SK-N-MC (cell line): ENCODE measurements around the gene ZNF462.
"Not testable (repeated sequence)": the region's sequence is repeated elsewhere in the genome, so short reads cannot be mapped to it uniquely, and the experiment has no call there.

Source experiments
- DNase-seq: peaks from one replicate; pipeline ENCODE4 v3.0.0-alpha.2; 2011; ENCODE audit warnings: low read depth, low spot score
- H3K27ac ChIP-seq: fragments of 200-600 bp; sonication (generic); 2 replicates; pipeline ENCODE4 v1.5.1; 2016; ENCODE audit warnings: mixed run types
- H3K36me3 ChIP-seq: fragments of 200-600 bp; sonication (generic); 2 replicates; pipeline ENCODE4 v1.6.1; 2017; ENCODE audit warnings: antibody characterized with exemption, low read length, mixed read lengths; ENCODE audit not compliant: insufficient read depth
- H3K4me3 ChIP-seq: fragments of 200-600 bp; sonication (generic); 2 replicates; pipeline ENCODE4 v1.5.1; 2016
- H3K9ac ChIP-seq: fragments of 200-600 bp; sonication (generic); 2 replicates; pipeline ENCODE4 v1.8.0; 2017; ENCODE audit warnings: mixed run types, mixed read lengths; ENCODE audit not compliant: insufficient read length
- H3K9me3 ChIP-seq: fragments of 200-600 bp; sonication (generic); 2 replicates; pipeline ENCODE4 v1.6.1; 2017; ENCODE audit warnings: low read depth, mild to moderate bottlenecking, antibody characterized with exemption, low read length, moderate library complexity, mixed read lengths
- EZH2 ChIP-seq: fragments of 200-600 bp; sonication (generic); IDR thresholded peaks from one replicate; pipeline ENCODE4 v1.6.1; 2017; ENCODE audit warnings: antibody characterized with exemption
- FOXP2 ChIP-seq: optimal IDR thresholded peaks from 2 replicates; pipeline ENCODE3; 2011; ENCODE audit warnings: mild to moderate bottlenecking, moderate library complexity; ENCODE audit not compliant: insufficient read depth; ENCODE audit errors: extremely low read length, control extremely low read depth
- POLR2AphosphoS5 ChIP-seq: IDR thresholded peaks from 2 replicates; pipeline ENCODE4 v1.6.1; 2012; ENCODE audit warnings: mild to moderate bottlenecking, low read depth, low read length, borderline replicate concordance

The ZNF462 gene

GRCh38 chr9:106970976-106971457 lies 108.1 kb downstream of the ZNF462 start:
- H3K4me3 ChIP-seq = no peak overlapping the region
- no peaks in the 10 kb centered on the region for H3K36me3 ChIP-seq
- no peak overlapping the region for H3K27ac ChIP-seq
- TF ChIP-seq POLR2AphosphoS5 (no peak), FOXP2 (no peak), EZH2 (no peak)
- no peak overlapping the region for H3K9ac ChIP-seq
- DNase-seq = no peak
- H3K9me3 ChIP-seq = no peaks in the 10 kb centered on the region

- TF ChIP-seq FOXP2 (no peak), EZH2 (no peak), POLR2AphosphoS5 (no peak)
- no peaks in the 10 kb centered on the region for H3K36me3 ChIP-seq
Measured at GRCh38 chr9:106972082-106972481, 109.1 kb downstream of the ZNF462 start.

GRCh38 chr9:106974341-106974740 lies 111.4 kb downstream of the ZNF462 start:
- H3K9ac ChIP-seq = no peak overlapping the region
- DNase-seq = no peak
- H3K27ac ChIP-seq = no peak overlapping the region
- H3K36me3 ChIP-seq = no peaks in the 10 kb centered on the region
- no peaks in the 10 kb centered on the region for H3K9me3 ChIP-seq
- H3K4me3 ChIP-seq = no peak overlapping the region
- TF ChIP-seq EZH2 = no peak
- TF ChIP-seq FOXP2 = no peak
- no peak for TF ChIP-seq POLR2AphosphoS5

More at GRCh38 chr9:106972082-106972481, 109.1 kb downstream of the ZNF462 start:
- no peak overlapping the region for H3K4me3 ChIP-seq
- H3K27ac ChIP-seq = no peak overlapping the region
- DNase-seq = no peak
- no peaks in the 10 kb centered on the region for H3K9me3 ChIP-seq
- H3K9ac ChIP-seq = no peak overlapping the region

GRCh38 chr9:106976772-106977171 lies 113.8 kb downstream of the ZNF462 start:
- DNase-seq = no peak
- Histone ChIP-seq H3K27ac (no peak overlapping the region), H3K4me3 (no peak overlapping the region), H3K9ac (no peak overlapping the region), H3K9me3 (no peaks in the 10 kb centered on the region), H3K36me3 (no peaks in the 10 kb centered on the region)
- TF ChIP-seq FOXP2 (no peak), POLR2AphosphoS5 (no peak), EZH2 (no peak)

GRCh38 chr9:106980551-106981101 lies 117.7 kb downstream of the ZNF462 start:
- H3K4me3 ChIP-seq = no peak overlapping the region
- no peak for DNase-seq
- no peaks in the 10 kb centered on the region for H3K36me3 ChIP-seq
- no peak overlapping the region for H3K9ac ChIP-seq
- no peaks in the 10 kb centered on the region for H3K9me3 ChIP-seq
- no peak overlapping the region for H3K27ac ChIP-seq
- TF ChIP-seq POLR2AphosphoS5 (no peak), EZH2 (no peak), FOXP2 (no peak)

- Histone ChIP-seq H3K27ac (no peak overlapping the region), H3K36me3 (no peaks in the 10 kb centered on the region), H3K4me3 (no peak overlapping the region), H3K9ac (no peak overlapping the region), H3K9me3 (no peaks in the 10 kb centered on the region)
- DNase-seq = no peak
- TF ChIP-seq FOXP2 = no peak
- no peak for TF ChIP-seq EZH2
- TF ChIP-seq POLR2AphosphoS5 = no peak
Measured at GRCh38 chr9:106981396-106982287, 118.7 kb downstream of the ZNF462 start.

GRCh38 chr9:106982636-106983035 lies 119.7 kb downstream of the ZNF462 start:
- Histone ChIP-seq H3K36me3 (no peaks in the 10 kb centered on the region), H3K9me3 (no peaks in the 10 kb centered on the region), H3K4me3 (no peak overlapping the region), H3K27ac (no peak overlapping the region), H3K9ac (no peak overlapping the region)
- no peak for DNase-seq
- TF ChIP-seq FOXP2 = no peak
- TF ChIP-seq POLR2AphosphoS5 = no peak
- TF ChIP-seq EZH2 = no peak

GRCh38 chr9:106983346-106983745 lies 120.4 kb downstream of the ZNF462 start:
- no peaks in the 10 kb centered on the region for H3K9me3 ChIP-seq
- no peak overlapping the region for H3K27ac ChIP-seq
- no peaks in the 10 kb centered on the region for H3K36me3 ChIP-seq
- no peak for DNase-seq
- no peak for TF ChIP-seq EZH2
- no peak for TF ChIP-seq FOXP2
- no peak overlapping the region for H3K4me3 ChIP-seq
- H3K9ac ChIP-seq = no peak overlapping the region

- not testable (repeated sequence) for H3K9ac ChIP-seq, H3K36me3 ChIP-seq, DNase-seq, H3K9me3 ChIP-seq, H3K27ac ChIP-seq, H3K4me3 ChIP-seq
Measured at GRCh38 chr9:106989904-106990303, 126.9 kb downstream of the ZNF462 start.
